ENCODE results near the gene RHBDD1. TPM values are rescaled to one million over a fixed set of nuclear protein-coding genes. Genes with fewer than 3 reads are reported as not detected.

The RHBDD1 gene
- polyA plus RNA-seq, 1 donor from 2014 or later, result 5.4 TPM

GRCh38 chr2:227030789-227031188, 194.9 kb downstream of the RHBDD1 start:
- no peaks in the 10 kb centered on the region for H3K9me3 ChIP-seq (ENCODE audit: low read length)
- H3K4me2 ChIP-seq (ENCODE audit: low read length), result no peak overlapping the region
- no peaks in the 10 kb centered on the region for H3K36me3 ChIP-seq (ENCODE audit: insufficient read depth, low read length)
- H3K9me2 ChIP-seq (ENCODE audit: insufficient read depth, low read length), result no peaks in the 10 kb centered on the region
- no peaks in the 10 kb centered on the region for H4K20me1 ChIP-seq (ENCODE audit: insufficient read depth)
- H3F3A ChIP-seq (ENCODE audit: insufficient read depth, low read length, poor library complexity, severe bottlenecking), result no peaks in the 10 kb centered on the region
- no peak overlapping the region for H3K4me3 ChIP-seq (ENCODE audit: low read length)
- no peaks in the 10 kb centered on the region for H3K79me2 ChIP-seq (replicated peaks; ENCODE audit: insufficient read depth, low read length)
- H3K9ac ChIP-seq (ENCODE audit: low read length), result no peak overlapping the region
- H3K27ac ChIP-seq (ENCODE audit: low read length), result no peak overlapping the region
- no peak overlapping the region for H2AFZ ChIP-seq (ENCODE audit: low read depth, low read length)
- TF ChIP-seq, protein P1, sequence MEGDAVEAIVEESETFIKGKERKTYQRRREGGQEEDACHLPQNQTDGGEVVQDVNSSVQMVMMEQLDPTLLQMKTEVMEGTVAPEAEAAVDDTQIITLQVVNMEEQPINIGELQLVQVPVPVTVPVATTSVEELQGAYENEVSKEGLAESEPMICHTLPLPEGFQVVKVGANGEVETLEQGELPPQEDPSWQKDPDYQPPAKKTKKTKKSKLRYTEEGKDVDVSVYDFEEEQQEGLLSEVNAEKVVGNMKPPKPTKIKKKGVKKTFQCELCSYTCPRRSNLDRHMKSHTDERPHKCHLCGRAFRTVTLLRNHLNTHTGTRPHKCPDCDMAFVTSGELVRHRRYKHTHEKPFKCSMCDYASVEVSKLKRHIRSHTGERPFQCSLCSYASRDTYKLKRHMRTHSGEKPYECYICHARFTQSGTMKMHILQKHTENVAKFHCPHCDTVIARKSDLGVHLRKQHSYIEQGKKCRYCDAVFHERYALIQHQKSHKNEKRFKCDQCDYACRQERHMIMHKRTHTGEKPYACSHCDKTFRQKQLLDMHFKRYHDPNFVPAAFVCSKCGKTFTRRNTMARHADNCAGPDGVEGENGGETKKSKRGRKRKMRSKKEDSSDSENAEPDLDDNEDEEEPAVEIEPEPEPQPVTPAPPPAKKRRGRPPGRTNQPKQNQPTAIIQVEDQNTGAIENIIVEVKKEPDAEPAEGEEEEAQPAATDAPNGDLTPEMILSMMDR (IDR thresholded peaks at IDR 0.05; ENCODE audit: poor library complexity, severe bottlenecking), result no peak
- TF ChIP-seq EZH2 (IDR thresholded peaks at IDR 0.05; ENCODE audit: borderline replicate concordance, insufficient read depth, low read length, poor library complexity, severe bottlenecking), result no peak
- TF ChIP-seq POLR2AphosphoS5 (IDR thresholded peaks at IDR 0.05), result no peak
- no peak for TF ChIP-seq EP300 (conservative IDR thresholded peaks at IDR 0.05; ENCODE audit: poor library complexity, severe bottlenecking)
- TF ChIP-seq, protein P2, sequence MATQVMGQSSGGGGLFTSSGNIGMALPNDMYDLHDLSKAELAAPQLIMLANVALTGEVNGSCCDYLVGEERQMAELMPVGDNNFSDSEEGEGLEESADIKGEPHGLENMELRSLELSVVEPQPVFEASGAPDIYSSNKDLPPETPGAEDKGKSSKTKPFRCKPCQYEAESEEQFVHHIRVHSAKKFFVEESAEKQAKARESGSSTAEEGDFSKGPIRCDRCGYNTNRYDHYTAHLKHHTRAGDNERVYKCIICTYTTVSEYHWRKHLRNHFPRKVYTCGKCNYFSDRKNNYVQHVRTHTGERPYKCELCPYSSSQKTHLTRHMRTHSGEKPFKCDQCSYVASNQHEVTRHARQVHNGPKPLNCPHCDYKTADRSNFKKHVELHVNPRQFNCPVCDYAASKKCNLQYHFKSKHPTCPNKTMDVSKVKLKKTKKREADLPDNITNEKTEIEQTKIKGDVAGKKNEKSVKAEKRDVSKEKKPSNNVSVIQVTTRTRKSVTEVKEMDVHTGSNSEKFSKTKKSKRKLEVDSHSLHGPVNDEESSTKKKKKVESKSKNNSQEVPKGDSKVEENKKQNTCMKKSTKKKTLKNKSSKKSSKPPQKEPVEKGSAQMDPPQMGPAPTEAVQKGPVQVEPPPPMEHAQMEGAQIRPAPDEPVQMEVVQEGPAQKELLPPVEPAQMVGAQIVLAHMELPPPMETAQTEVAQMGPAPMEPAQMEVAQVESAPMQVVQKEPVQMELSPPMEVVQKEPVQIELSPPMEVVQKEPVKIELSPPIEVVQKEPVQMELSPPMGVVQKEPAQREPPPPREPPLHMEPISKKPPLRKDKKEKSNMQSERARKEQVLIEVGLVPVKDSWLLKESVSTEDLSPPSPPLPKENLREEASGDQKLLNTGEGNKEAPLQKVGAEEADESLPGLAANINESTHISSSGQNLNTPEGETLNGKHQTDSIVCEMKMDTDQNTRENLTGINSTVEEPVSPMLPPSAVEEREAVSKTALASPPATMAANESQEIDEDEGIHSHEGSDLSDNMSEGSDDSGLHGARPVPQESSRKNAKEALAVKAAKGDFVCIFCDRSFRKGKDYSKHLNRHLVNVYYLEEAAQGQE (IDR thresholded peaks at IDR 0.05; ENCODE audit: borderline replicate concordance), result no peak
- no peak for TF ChIP-seq RAD21 (conservative IDR thresholded peaks at IDR 0.05)
- no peak for TF ChIP-seq TAF1 (IDR thresholded peaks at IDR 0.05; ENCODE audit: low read depth)
- no peak for TF ChIP-seq SMC3 (conservative IDR thresholded peaks at IDR 0.05; ENCODE audit: poor library complexity)
- TF ChIP-seq MXI1 (conservative IDR thresholded peaks at IDR 0.05; ENCODE audit: poor library complexity, severe bottlenecking), result no peak
- no peaks in the 10 kb centered on the region for H3K27me3 ChIP-seq (ENCODE audit: insufficient read depth, low read depth, low read length)

DNA sequence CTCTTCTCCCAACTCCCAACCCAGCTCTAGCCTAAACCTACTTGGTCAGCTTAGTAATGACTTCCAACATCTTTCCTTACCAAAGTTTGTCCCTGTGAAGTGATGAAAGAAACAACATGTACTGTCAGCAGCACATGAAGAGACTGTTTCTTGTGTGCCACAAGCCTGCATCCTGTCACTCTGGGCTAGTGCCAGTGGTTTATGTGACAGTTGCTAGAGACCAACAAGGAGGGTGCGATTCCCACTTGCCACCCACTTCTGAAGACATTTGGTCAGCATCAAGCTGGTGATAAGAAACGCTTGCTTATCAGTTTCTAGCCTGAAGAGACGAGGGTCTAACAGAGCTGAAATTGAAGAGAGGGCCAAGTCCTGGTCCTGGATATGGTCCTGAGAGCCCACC, 195.5 kb downstream of the RHBDD1 start:
- no peak for TF ChIP-seq MXI1 (conservative IDR thresholded peaks at IDR 0.05; ENCODE audit: poor library complexity, severe bottlenecking)
- TF ChIP-seq, protein P2 (IDR thresholded peaks at IDR 0.05; ENCODE audit: borderline replicate concordance), result no peak
- TF ChIP-seq TAF1 (IDR thresholded peaks at IDR 0.05; ENCODE audit: low read depth), result no peak
- TF ChIP-seq SMC3 (conservative IDR thresholded peaks at IDR 0.05; ENCODE audit: poor library complexity), result no peak
- TF ChIP-seq, protein P1 (IDR thresholded peaks at IDR 0.05; ENCODE audit: poor library complexity, severe bottlenecking), result no peak
- no peak for TF ChIP-seq RAD21 (conservative IDR thresholded peaks at IDR 0.05)
- H3K4me3 ChIP-seq (ENCODE audit: low read length), result no peak overlapping the region
- no peaks in the 10 kb centered on the region for H3K79me2 ChIP-seq (replicated peaks; ENCODE audit: insufficient read depth, low read length)
- no peaks in the 10 kb centered on the region for H3K9me3 ChIP-seq (ENCODE audit: low read length)
- H3K9ac ChIP-seq (ENCODE audit: low read length), result no peak overlapping the region
- no peaks in the 10 kb centered on the region for H3K9me2 ChIP-seq (ENCODE audit: insufficient read depth, low read length)
- H3K27ac ChIP-seq (ENCODE audit: low read length), result no peak overlapping the region
- H3K4me2 ChIP-seq (ENCODE audit: low read length), result no peak overlapping the region
- H4K20me1 ChIP-seq (ENCODE audit: insufficient read depth), result no peaks in the 10 kb centered on the region
- H3F3A ChIP-seq (ENCODE audit: insufficient read depth, low read length, poor library complexity, severe bottlenecking), result no peaks in the 10 kb centered on the region
- H2AFZ ChIP-seq (ENCODE audit: low read depth, low read length), result no peak overlapping the region
- H3K36me3 ChIP-seq (ENCODE audit: insufficient read depth, low read length), result no peaks in the 10 kb centered on the region
- no peaks in the 10 kb centered on the region for H3K27me3 ChIP-seq (ENCODE audit: insufficient read depth, low read depth, low read length)
